PC-3 (cell line): ENCODE data around the gene ARHGAP12. TPM values are rescaled to one million over a fixed set of nuclear protein-coding genes. Genes with fewer than 3 reads are reported as not detected.

Source experiments
- ATAC-seq: fragments of 200-7000 bp; cut with Tn5 transposase; 2 replicates; pipeline ENCODE4 v1.9.1; 2020; ENCODE audit warnings: mild to moderate bottlenecking, moderate library complexity
- BruUV-seq: library from RNA; stranded (reverse); fragments of 400-500 nt; replicated peaks from 2 replicates; lab custom pipeline; 2021; lab: Mats Ljungman, UMichigan
- CTCF ChIA-PET: fragments of 300-600 bp; sonication (Branson Sonifier 250); formaldehyde crosslinking; loops from one replicate; lab custom pipeline; 2022; ENCODE audit warnings: antibody characterized with exemption; lab: Charles Lee
- POLR2A ChIA-PET: fragments of 300-600 bp; sonication (Branson Sonifier 250); formaldehyde crosslinking; loops from one replicate; lab custom pipeline; 2022; ENCODE audit warnings: antibody characterized with exemption; ENCODE audit not compliant: unreplicated experiment; lab: Charles Lee
- DNase-seq: peaks from one replicate; pipeline ENCODE4 v3.0.0-alpha.2; 2015
- H2AFZ ChIP-seq: fragments of 300-600 bp; sonication (generic); 2 replicates; pipeline ENCODE4 v1.6.0; 2016; ENCODE audit warnings: antibody characterized with exemption, low read length
- H3F3A ChIP-seq: fragments of 300-600 bp; sonication (generic); one replicate; pipeline ENCODE4 v1.6.0; 2017; ENCODE audit warnings: antibody characterized with exemption, low read length, control low read depth, mild to moderate bottlenecking; ENCODE audit not compliant: unreplicated experiment
- H3K27ac ChIP-seq: fragments of 300-600 bp; sonication (generic); 2 replicates; pipeline ENCODE4 v1.5.1; 2016; ENCODE audit warnings: mild to moderate bottlenecking, low read length
- H3K27me3 ChIP-seq: fragments of 300-600 bp; sonication (generic); 2 replicates; pipeline ENCODE4 v1.6.1; 2016; ENCODE audit warnings: low read length, mixed read lengths
- H3K36me3 ChIP-seq: fragments of 300-600 bp; sonication (generic); 2 replicates; pipeline ENCODE4 v1.6.1; 2016; ENCODE audit warnings: low read depth, mixed run types, low read length, mixed read lengths
- H3K4me1 ChIP-seq: fragments of 300-600 bp; sonication (generic); 2 replicates; pipeline ENCODE4 v1.5.1; 2016; ENCODE audit warnings: low read length; ENCODE audit not compliant: insufficient read depth
- H3K4me2 ChIP-seq: fragments of 300-600 bp; sonication (generic); 2 replicates; pipeline ENCODE4 v1.6.0; 2016; ENCODE audit warnings: low read length
- H3K4me3 ChIP-seq: fragments of 300-600 bp; sonication (generic); 2 replicates; pipeline ENCODE4 v1.5.1; 2016; ENCODE audit warnings: mild to moderate bottlenecking, low read length, mixed read lengths
- H3K79me2 ChIP-seq: fragments of 300-600 bp; sonication (generic); 2 replicates; pipeline ENCODE4 v1.6.1; 2017; ENCODE audit warnings: low read length, mixed read lengths
- H3K9ac ChIP-seq: fragments of 300-600 bp; sonication (generic); 2 replicates; pipeline ENCODE4 v1.6.0; 2016; ENCODE audit warnings: mild to moderate bottlenecking, low read length
- H3K9me2 ChIP-seq: fragments of 300-600 bp; sonication (generic); replicated peaks from 2 replicates; pipeline ENCODE4 v1.6.1; 2016; ENCODE audit warnings: mixed run types, low read length, mixed read lengths
- H3K9me3 ChIP-seq: fragments of 300-600 bp; sonication (generic); 2 replicates; pipeline ENCODE4 v1.6.1; 2016; ENCODE audit warnings: low read length, mixed read lengths
- H4K20me1 ChIP-seq: fragments of 300-600 bp; sonication (generic); 2 replicates; pipeline ENCODE4 v1.6.1; 2016; ENCODE audit warnings: low read length, mixed read lengths
- EZH2 ChIP-seq: fragments of 300-600 bp; sonication (generic); IDR thresholded peaks from one replicate; pipeline ENCODE4 v1.6.1; 2017; ENCODE audit warnings: antibody characterized with exemption, mild to moderate bottlenecking, low read length; ENCODE audit not compliant: unreplicated experiment
- EZH2phosphoT487 ChIP-seq: fragments of 300-600 bp; sonication (generic); IDR thresholded peaks from 2 replicates; pipeline ENCODE4 v1.6.1; 2018; ENCODE audit warnings: mild to moderate bottlenecking, antibody characterized with exemption, low read length, borderline replicate concordance
- intact Hi-C: fragments of 100-400 bp; cut with micrococcal nuclease; formaldehyde crosslinking; loops from 2 replicates; pipeline ENCODE4 v1.9.0; 2023
- total RNA-seq: library from RNA; depleted of rRNA; stranded (reverse); fragments of >200 nt; gene quantifications from 2 replicates; pipeline ENCODE4 v1.2.3, GENCODE V29; 2014
- TF ChIP-seq, protein P1 (sequence below): fragments of 300-600 bp; sonication (generic); conservative IDR thresholded peaks from 2 replicates; pipeline ENCODE4 v1.5.1; 2017; ENCODE audit warnings: antibody characterized with exemption, low read depth, mild to moderate bottlenecking, low read length

Gene ARHGAP12
- total RNA-seq, 1 experiment from 2014 or later = 16.6 TPM

- no peaks in the 10 kb centered on the region for H4K20me1 ChIP-seq
- no peaks in the 10 kb centered on the region for H3K4me1 ChIP-seq
- H2AFZ ChIP-seq = no peak overlapping the region
- no peaks in the 10 kb centered on the region for H3K9me2 ChIP-seq
- no peaks in the 10 kb centered on the region for H3K79me2 ChIP-seq
- CTCF ChIA-PET = no interaction called here
- no TSS peak for BruUV-seq
- no peak overlapping the region for H3K27ac ChIP-seq
- H3K4me3 ChIP-seq = no peak overlapping the region
- H3K9ac ChIP-seq = no peak overlapping the region
- H3K4me2 ChIP-seq = no peak overlapping the region
- ATAC-seq (no peak), DNase-seq (no peak)
- no peaks in the 10 kb centered on the region for H3F3A ChIP-seq
- no peak for TF ChIP-seq EZH2
- no peak for TF ChIP-seq EZH2phosphoT487
- TF ChIP-seq, protein P1, sequence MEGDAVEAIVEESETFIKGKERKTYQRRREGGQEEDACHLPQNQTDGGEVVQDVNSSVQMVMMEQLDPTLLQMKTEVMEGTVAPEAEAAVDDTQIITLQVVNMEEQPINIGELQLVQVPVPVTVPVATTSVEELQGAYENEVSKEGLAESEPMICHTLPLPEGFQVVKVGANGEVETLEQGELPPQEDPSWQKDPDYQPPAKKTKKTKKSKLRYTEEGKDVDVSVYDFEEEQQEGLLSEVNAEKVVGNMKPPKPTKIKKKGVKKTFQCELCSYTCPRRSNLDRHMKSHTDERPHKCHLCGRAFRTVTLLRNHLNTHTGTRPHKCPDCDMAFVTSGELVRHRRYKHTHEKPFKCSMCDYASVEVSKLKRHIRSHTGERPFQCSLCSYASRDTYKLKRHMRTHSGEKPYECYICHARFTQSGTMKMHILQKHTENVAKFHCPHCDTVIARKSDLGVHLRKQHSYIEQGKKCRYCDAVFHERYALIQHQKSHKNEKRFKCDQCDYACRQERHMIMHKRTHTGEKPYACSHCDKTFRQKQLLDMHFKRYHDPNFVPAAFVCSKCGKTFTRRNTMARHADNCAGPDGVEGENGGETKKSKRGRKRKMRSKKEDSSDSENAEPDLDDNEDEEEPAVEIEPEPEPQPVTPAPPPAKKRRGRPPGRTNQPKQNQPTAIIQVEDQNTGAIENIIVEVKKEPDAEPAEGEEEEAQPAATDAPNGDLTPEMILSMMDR = no peak
- intact Hi-C loops = no loop called here
- no peaks in the 10 kb centered on the region for H3K27me3 ChIP-seq
- POLR2A ChIA-PET = no interaction called here
- no peaks in the 10 kb centered on the region for H3K9me3 ChIP-seq
- peaks cover 9% of the 10 kb centered on the region; the same call in 1 of the 2 replicates for H3K36me3 ChIP-seq
Observed at GRCh38 chr10:31803606-31804351, 124.9 kb downstream of the ARHGAP12 start.

- H3K9me2 ChIP-seq = no peaks in the 10 kb centered on the region
- TF ChIP-seq EZH2phosphoT487 = no peak
- TF ChIP-seq EZH2 = no peak
- TF ChIP-seq, protein P1 = no peak
- H2AFZ ChIP-seq = no peak overlapping the region
- H3K4me3 ChIP-seq = no peak overlapping the region
- no peaks in the 10 kb centered on the region for H3K79me2 ChIP-seq
- ChIA-PET POLR2A (no interaction called here), CTCF (no interaction called here)
- no peaks in the 10 kb centered on the region for H3K9me3 ChIP-seq
- H3K9ac ChIP-seq = no peak overlapping the region
- DNase-seq = no peak
- H3K4me2 ChIP-seq = no peak overlapping the region
- no TSS peak for BruUV-seq
- H4K20me1 ChIP-seq = no peaks in the 10 kb centered on the region
- H3K4me1 ChIP-seq = no peaks in the 10 kb centered on the region
- H3K27ac ChIP-seq = no peak overlapping the region
- no peak for ATAC-seq
- intact Hi-C loops = no loop called here
- no peaks in the 10 kb centered on the region for H3F3A ChIP-seq
- H3K36me3 ChIP-seq = no peaks in the 10 kb centered on the region
- no peaks in the 10 kb centered on the region for H3K27me3 ChIP-seq
Observed at GRCh38 chr10:31799181-31799580, 129.4 kb downstream of the ARHGAP12 start.

GRCh38 chr10:31792745-31793144 is 135.9 kb downstream of the ARHGAP12 start:
- H3K9me3 ChIP-seq = no peaks in the 10 kb centered on the region
- no peaks in the 10 kb centered on the region for H3K27me3 ChIP-seq
- no peak overlapping the region for H2AFZ ChIP-seq
- H3K9ac ChIP-seq = no peak overlapping the region
- ATAC-seq (no peak), DNase-seq (no peak)
- POLR2A ChIA-PET = no interaction called here
- H3K27ac ChIP-seq = no peak overlapping the region
- no peaks in the 10 kb centered on the region for H3K36me3 ChIP-seq
- TF ChIP-seq EZH2phosphoT487 (no peak), EZH2 (no peak)
- TF ChIP-seq, protein P1 = no peak
- intact Hi-C loops = no loop called here
- no peak overlapping the region for H3K4me3 ChIP-seq
- no peaks in the 10 kb centered on the region for H4K20me1 ChIP-seq
- CTCF ChIA-PET = no interaction called here
- H3K79me2 ChIP-seq = no peaks in the 10 kb centered on the region
- no peak overlapping the region for H3K4me2 ChIP-seq
- H3K4me1 ChIP-seq = no peaks in the 10 kb centered on the region
- H3K9me2 ChIP-seq = no peaks in the 10 kb centered on the region
- no TSS peak for BruUV-seq
- H3F3A ChIP-seq = no peaks in the 10 kb centered on the region
